HG03139 (cell line): ENCODE measurements around the gene NEK8.
"Not testable (repeated sequence)": the region's sequence is repeated elsewhere in the genome, so short reads cannot be mapped to it uniquely, and the experiment has no call there.

ENCODE experiments used
- ATAC-seq: cut with Tn5 transposase; IDR thresholded peaks from one replicate; pipeline ENCODE4 v1.9.1; 2021; ENCODE audit not compliant: unreplicated experiment

Gene NEK8

DNA sequence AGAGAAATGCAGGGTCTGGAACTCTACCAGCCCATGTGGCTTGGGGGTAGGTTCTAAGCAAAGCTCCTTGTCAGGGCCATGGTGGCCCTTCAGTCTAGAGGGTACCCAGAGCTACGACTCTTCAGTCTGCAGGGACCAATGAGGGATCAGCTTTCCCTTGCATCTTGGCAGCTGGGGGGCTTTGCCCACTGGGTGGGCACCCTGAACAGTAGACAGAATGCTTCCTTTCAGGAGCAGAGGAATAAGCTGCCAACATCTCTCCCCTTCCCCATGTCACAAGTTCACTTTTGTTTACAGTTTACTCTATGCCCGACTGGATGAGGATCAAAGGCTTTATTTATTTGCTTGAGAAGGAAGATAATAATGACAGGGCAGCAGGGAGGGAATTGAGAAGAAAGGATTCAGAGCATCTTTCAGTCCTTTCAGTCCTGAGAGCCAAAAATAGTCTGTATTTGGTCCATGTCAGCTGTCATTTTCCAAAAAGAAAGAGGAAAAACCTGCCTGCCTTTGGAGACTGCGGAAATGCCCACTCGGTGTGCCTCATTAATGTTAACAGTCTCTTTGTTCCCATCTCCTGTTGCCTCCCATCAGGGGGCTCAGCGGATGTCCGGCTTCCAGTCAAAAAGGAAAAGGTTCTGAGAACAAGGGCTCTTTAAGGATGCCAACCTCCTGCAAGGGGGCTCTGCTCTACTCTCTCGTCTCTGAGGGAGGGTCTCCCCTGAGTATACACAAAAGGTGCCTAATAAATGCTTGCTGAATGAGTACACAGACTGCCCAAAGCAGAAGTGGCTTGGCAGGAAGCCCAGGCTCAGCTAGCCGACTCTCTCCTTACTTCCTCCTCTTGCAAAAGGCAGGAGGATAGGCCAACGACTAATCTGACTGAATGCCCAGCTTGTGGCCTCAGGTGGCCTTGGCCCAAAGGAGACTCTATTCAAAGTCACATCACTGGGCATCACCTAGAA is 32.3 kb downstream of the NEK8 start:
- no peak for ATAC-seq

DNA sequence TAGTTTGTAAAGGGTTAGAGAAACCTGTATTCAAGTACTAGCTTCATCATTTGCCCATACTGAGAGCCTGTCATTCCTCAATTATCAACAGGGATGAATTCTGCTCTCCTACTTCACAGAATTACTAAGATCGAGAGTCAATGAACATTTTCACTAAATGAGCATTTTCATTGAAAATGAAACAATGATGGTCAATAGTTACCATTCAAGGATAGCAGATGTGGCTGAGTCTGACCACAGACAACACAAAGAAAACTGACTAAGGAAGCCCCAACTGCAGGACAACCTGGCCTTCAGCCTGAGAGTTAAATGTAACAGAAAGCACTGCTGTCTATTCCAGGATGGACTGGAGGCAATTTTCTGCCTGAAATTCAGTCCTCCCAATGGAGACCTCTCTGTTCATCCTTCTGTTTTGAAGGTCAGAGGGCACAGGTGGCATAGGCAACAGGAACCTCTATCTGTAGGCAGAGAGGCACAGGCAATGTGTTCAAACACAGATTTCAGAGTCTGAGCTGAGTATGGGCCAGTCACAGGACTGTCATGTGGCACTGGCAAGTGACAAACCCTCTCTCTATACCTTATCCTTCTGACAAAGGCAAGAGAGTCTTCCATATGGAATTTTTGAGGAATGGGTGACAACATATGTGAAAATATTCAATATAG is 34.7 kb downstream of the NEK8 start:
- ATAC-seq = no peak

DNA sequence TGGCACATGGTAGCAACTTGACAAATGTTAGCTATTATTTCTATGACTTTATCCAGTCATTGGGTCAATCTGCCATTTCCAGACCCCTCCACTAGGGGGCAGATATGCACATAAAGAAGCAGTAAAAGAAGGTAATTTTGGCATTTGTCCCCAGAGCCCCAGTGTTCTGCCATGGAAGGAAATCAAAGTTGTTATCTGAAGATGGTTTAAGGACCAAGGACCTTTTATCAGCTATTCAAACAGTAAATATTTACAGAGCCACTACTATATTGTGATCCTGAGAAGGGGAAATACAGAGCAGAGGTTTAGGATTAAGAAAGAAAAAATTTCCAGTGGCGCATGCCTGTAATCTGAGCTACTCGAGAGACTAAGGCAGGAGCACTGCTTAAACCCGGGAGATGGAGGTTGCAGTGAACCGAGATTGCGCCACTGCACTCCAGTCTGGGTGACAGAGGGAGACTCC is 35.2 kb downstream of the NEK8 start:
- ATAC-seq = no peak

DNA sequence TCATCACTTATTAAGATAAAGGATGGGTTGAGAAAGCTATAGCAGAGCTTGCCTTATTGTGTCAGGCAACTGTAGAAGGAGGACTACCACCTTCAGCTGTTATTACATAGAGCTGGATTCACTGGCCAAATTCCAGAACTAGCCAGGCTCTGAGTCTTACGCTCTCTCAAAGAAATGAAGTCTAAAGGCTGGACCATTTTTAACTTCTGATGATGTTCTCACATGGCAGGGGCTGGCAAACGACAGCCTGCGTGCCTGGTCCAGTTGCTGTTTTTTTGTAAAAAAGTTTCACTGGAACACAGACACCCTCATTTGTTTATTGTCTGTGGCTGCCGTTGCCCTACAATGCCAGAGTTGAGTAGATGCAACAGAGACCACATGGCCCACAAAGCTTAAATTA is 36.5 kb downstream of the NEK8 start:
- ATAC-seq = no peak

DNA sequence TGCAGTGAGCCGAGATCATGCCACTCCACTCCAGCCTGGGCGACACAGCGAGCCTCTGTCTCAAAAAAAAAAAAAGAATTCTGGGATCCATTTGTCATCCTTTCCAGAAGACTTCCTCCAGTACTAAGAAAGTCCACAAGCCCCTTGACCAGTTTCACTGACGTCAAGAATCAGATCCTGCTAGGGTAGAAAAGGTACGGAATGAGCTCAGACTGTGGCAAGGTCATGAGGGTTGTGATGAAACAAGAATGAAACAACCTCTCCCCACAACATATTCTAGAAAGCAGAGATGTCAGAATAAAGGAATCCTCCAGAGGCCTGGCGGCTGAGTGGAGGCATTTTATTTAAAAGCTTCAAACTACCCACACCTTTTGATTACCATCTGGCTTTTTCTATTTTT is 45.1 kb downstream of the NEK8 start:
- no peak for ATAC-seq

DNA sequence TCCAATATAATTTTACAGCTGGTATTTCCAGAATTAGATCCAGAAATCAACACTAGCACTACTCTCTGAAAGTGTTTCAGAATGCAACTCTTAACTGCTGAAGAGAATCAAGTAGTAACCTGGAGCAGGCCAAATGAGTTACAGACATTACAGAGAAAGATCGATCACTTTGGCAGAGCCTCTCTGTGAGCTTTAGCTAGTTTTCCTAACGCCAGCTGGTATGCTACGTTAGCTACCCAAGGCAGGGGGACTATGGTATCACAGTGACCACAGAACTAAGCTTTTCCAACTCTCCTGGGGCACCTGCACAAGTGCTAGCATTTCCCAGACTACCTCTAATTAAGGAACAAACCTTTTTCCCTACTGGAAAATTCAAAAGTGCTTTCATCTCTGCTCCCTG is 45.6 kb downstream of the NEK8 start:
- no peak for ATAC-seq

DNA sequence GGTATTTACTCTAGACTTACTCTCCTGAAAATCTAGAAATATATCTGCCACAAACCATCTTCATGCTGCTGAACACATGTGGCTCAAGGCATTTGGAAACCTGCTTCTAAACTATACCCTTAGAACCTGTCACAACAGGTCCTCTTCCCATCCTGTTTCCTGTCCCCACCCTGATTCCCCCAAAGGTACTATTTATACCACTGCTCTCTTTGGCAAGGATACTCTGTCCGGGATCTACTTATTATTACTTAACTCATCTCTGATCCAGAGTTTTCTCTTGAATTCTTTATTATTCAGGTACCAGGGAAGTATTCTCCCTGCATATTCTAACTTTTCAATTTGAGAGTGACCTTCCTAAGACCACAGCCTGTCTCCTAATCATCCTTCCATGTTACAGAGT is 48.6 kb downstream of the NEK8 start:
- no peak for ATAC-seq

DNA sequence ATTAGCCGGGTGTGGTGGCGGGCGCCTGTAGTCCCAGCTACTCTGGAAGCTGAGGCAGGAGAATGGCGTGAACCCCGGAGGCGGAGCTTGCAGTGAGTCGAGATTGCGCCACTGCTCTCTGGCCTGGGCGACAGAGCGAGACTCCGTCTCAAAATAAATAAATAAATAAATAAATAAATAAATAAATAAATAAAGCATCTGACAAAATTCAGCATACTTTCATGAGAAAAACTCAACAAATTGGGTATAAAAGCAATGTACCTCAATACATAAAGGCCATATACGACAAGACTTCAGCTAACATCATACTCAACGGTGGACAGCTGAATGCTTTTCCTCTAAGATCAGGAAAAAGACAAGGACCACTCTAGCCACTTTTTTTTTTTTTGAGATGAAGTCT is 51.0 kb downstream of the NEK8 start:
- ATAC-seq = not testable (repeated sequence)

DNA sequence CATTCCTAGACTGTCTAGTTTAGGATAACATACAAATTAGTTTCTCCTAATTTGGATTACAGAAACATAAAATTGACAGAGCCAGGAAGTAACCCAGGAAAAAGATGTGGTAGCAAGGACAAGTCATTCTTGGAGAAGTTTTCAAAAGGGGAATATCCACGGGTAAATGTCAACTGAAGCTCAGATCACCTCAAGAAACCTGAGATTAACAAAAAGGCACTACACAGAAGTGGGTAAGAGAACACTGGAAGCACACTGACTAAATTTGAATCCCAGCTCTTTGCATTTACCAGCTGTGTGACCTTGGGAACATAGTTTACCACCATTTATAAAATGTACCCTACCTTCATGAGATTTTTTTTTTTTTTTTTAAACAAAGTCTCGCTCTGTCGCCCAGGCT is 54.6 kb downstream of the NEK8 start:
- no peak for ATAC-seq

DNA sequence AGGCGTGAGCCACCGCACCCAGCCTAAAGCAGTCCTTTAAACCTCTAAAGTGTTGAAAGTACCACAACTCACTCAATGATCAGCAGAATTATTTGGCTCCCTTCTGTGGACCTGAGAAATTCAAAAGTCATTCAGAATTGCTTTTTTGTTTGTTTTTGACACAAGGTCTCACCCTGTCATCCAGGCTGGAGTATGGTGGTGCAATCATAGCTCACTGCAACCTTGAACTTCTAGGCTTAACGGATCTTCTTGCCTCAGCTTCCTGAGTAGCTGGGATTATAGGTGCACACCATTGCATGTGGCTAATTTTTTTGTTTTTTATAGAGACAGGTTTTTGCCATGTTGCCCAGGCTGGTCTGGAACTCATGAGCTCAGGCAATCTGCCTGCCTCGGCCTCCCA is 59.5 kb downstream of the NEK8 start:
- ATAC-seq = no peak
